Prostate gland (tissue), 2 donors: ENCODE results near the gene CSNK1E.

ENCODE experiments used
- POLR2A ChIP-seq: fragments of 450-650 bp; IDR thresholded peaks from one replicate; pipeline ENCODE4 v1.6.1; 2016; ENCODE audit warnings: antibody characterized with exemption, mild to moderate bottlenecking
- POLR2AphosphoS5 ChIP-seq: sonication (generic); formaldehyde crosslinking; IDR thresholded peaks from one replicate; pipeline ENCODE4 v1.6.1; 2017; ENCODE audit warnings: antibody characterized with exemption
- TF ChIP-seq, protein P1 (sequence below), 4 experiments: fragments of 200-600 bp in 2 of 4; fragments of 450-650 bp in 2 of 4; sonication (generic) in 2 of 4; IDR thresholded peaks; 1 replicate in 3 of 4; 2 replicates in 1 of 4; pipeline ENCODE4 v1.5.1; 2016 to 2019; ENCODE audit warnings: antibody characterized with exemption in 4 of 4, mild to moderate bottlenecking in 2 of 4, moderate library complexity in 2 of 4

DNA sequence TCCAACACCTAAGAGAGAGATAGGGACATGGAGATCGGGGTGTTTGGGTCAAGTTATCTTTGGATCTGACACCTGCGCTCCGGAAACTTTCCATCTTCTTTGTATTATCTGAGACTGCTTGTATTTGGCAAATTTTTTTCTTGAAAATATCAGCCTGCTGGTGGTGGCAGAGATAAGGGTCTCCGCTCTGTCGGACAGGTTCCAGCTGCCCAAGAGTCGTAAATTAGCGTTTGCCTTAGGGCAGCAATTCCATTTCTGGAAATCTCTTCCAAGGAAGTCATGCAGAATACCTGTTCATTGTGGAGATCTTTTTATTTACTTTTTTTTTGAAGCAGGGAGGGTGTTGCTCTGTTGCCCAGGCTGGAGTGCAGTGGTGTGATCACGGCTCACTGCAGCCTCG lies 19.5 kb upstream of the CSNK1E start:
- TF ChIP-seq POLR2AphosphoS5 (no peak), POLR2A (no peak)
- TF ChIP-seq, protein P1, sequence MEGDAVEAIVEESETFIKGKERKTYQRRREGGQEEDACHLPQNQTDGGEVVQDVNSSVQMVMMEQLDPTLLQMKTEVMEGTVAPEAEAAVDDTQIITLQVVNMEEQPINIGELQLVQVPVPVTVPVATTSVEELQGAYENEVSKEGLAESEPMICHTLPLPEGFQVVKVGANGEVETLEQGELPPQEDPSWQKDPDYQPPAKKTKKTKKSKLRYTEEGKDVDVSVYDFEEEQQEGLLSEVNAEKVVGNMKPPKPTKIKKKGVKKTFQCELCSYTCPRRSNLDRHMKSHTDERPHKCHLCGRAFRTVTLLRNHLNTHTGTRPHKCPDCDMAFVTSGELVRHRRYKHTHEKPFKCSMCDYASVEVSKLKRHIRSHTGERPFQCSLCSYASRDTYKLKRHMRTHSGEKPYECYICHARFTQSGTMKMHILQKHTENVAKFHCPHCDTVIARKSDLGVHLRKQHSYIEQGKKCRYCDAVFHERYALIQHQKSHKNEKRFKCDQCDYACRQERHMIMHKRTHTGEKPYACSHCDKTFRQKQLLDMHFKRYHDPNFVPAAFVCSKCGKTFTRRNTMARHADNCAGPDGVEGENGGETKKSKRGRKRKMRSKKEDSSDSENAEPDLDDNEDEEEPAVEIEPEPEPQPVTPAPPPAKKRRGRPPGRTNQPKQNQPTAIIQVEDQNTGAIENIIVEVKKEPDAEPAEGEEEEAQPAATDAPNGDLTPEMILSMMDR (IDR thresholded peaks at IDR 0.05) = no peak
